ENCODE data around the gene ADGRV1. TPM values are rescaled to one million over a fixed set of nuclear protein-coding genes. Genes with fewer than 3 reads are reported as not detected.

The ADGRV1 gene
- polyA plus RNA-seq, 2 of the 4 experiments (the other 2 are of a cell fraction): 0.70 to 3.7 TPM

GRCh38 chr5:90741022-90741564, 182.5 kb downstream of the ADGRV1 start:
- no peak overlapping the region for H3K4me3 ChIP-seq
- no peak for TF ChIP-seq MYC (IDR thresholded peaks at IDR 0.05; ENCODE audit: borderline replicate concordance, low read length)
- no peak overlapping the region for H3K4me2 ChIP-seq
- POLR2A ChIA-PET: no interaction called here
- CTCF ChIA-PET: no interaction called here
- H3K27ac ChIP-seq: no peak overlapping the region
- FAIRE-seq (no peak), ATAC-seq (no peak), DNase-seq (ENCODE audit: low read depth in 1 of 2, low spot score in 1 of 2) (no peak)
- H3K4me1 ChIP-seq: no peaks in the 10 kb centered on the region
- no peaks in the 10 kb centered on the region for H3K9me3 ChIP-seq
- WGBS (ENCODE audit: missing lambda C conversion rate): 6% methylated on average over 2 of the region's 2 CpGs

GRCh38 chr5:90746119-90746518, 187.5 kb downstream of the ADGRV1 start:
- H3K4me3 ChIP-seq: no peak overlapping the region
- no peak overlapping the region for H3K4me2 ChIP-seq
- ATAC-seq (no peak), DNase-seq (ENCODE audit: low read depth in 1 of 2, low spot score in 1 of 2) (no peak), FAIRE-seq (no peak)
- no peaks in the 10 kb centered on the region for H3K4me1 ChIP-seq
- TF ChIP-seq MYC (IDR thresholded peaks at IDR 0.05; ENCODE audit: borderline replicate concordance, low read length): no peak
- TF ChIP-seq GATA3 (IDR thresholded peaks at IDR 0.05; ENCODE audit: borderline replicate concordance): no peak
- no peak for TF ChIP-seq CEBPB (IDR thresholded peaks at IDR 0.05)
- no peak for TF ChIP-seq TFCP2L1 (CRISPR knock-in tag; IDR thresholded peaks at IDR 0.05)
- TF ChIP-seq ZC3H11A (IDR thresholded peaks at IDR 0.05): no peak
- TF ChIP-seq POLR2AphosphoS2 (conservative IDR thresholded peaks at IDR 0.05; ENCODE audit: low read length): no peak
- TF ChIP-seq CBX2 (IDR thresholded peaks at IDR 0.05; ENCODE audit: borderline replicate concordance, low read depth): no peak
- no peak for TF ChIP-seq EHF (CRISPR knock-in tag; IDR thresholded peaks at IDR 0.05)
- no peak for TF ChIP-seq HOXB5 (CRISPR knock-in tag; IDR thresholded peaks at IDR 0.05)
- TF ChIP-seq HDAC2 (IDR thresholded peaks at IDR 0.05): no peak
- no peak for TF ChIP-seq EHMT2 (IDR thresholded peaks at IDR 0.05; ENCODE audit: low read depth)
- TF ChIP-seq ESRRA (IDR thresholded peaks at IDR 0.05; ENCODE audit: borderline replicate concordance, low read length): no peak
- TF ChIP-seq, protein P1, sequence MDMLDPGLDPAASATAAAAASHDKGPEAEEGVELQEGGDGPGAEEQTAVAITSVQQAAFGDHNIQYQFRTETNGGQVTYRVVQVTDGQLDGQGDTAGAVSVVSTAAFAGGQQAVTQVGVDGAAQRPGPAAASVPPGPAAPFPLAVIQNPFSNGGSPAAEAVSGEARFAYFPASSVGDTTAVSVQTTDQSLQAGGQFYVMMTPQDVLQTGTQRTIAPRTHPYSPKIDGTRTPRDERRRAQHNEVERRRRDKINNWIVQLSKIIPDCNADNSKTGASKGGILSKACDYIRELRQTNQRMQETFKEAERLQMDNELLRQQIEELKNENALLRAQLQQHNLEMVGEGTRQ (IDR thresholded peaks at IDR 0.05): no peak
- TF ChIP-seq SMC3 (IDR thresholded peaks at IDR 0.05): no peak
- no peak overlapping the region for H3K27ac ChIP-seq
- POLR2A ChIA-PET: no interaction called here
- CTCF ChIA-PET: interaction anchor here (0.6 kb wide), 1 partner anchor 106 kb away, joined by 4 read pairs; no protein-coding TSS in a partner anchor
- WGBS (ENCODE audit: missing lambda C conversion rate): 18% methylated on average over 1 of the region's 1 CpG
- no peaks in the 10 kb centered on the region for H3K9me3 ChIP-seq

GRCh38 chr5:90747175-90747574, 188.6 kb downstream of the ADGRV1 start:
- FAIRE-seq: no peak
- TF ChIP-seq MYC (IDR thresholded peaks at IDR 0.05; ENCODE audit: borderline replicate concordance, low read length) (no peak), FOSB (CRISPR knock-in tag; IDR thresholded peaks at IDR 0.05) (no peak), GATA3 (IDR thresholded peaks at IDR 0.05; ENCODE audit: borderline replicate concordance) (no peak), KDM5A (IDR thresholded peaks at IDR 0.05) (no peak), MAZ (IDR thresholded peaks at IDR 0.05; ENCODE audit: borderline replicate concordance, low read depth, low read length) (no peak), CHD4 (IDR thresholded peaks at IDR 0.05; ENCODE audit: borderline replicate concordance) (no peak), CBX8 (IDR thresholded peaks at IDR 0.05) (no peak)
- TF ChIP-seq, protein P2, sequence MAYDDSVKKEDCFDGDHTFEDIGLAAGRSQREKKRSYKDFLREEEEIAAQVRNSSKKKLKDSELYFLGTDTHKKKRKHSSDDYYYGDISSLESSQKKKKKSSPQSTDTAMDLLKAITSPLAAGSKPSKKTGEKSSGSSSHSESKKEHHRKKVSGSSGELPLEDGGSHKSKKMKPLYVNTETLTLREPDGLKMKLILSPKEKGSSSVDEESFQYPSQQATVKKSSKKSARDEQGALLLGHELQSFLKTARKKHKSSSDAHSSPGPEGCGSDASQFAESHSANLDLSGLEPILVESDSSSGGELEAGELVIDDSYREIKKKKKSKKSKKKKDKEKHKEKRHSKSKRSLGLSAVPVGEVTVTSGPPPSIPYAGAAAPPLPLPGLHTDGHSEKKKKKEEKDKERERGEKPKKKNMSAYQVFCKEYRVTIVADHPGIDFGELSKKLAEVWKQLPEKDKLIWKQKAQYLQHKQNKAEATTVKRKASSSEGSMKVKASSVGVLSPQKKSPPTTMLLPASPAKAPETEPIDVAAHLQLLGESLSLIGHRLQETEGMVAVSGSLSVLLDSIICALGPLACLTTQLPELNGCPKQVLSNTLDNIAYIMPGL (CRISPR knock-in tag; IDR thresholded peaks at IDR 0.05; ENCODE audit: borderline replicate concordance): no peak
- WGBS (ENCODE audit: missing lambda C conversion rate): 0% methylated on average over 3 of the region's 3 CpGs
- POLR2A ChIA-PET: no interaction called here
- H3K9me3 ChIP-seq: no peaks in the 10 kb centered on the region
- CTCF ChIA-PET: no interaction called here
- no peak overlapping the region for H3K27ac ChIP-seq
- H3K4me3 ChIP-seq: no peak overlapping the region
- no peak for ATAC-seq
- H3K4me2 ChIP-seq: no peak overlapping the region
- DNase-seq (ENCODE audit: low read depth in 1 of 2, low spot score in 1 of 2): no peak
- H3K4me1 ChIP-seq: no peaks in the 10 kb centered on the region
